GM18502 (cell line): ENCODE measurements around the gene MACROH2A1.

Source experiments
- ATAC-seq: cut with Tn5 transposase; IDR thresholded peaks from one replicate; pipeline ENCODE4 v1.9.1; 2021; ENCODE audit warnings: mild to moderate bottlenecking; ENCODE audit not compliant: unreplicated experiment, poor library complexity

MACROH2A1 gene

GRCh38 chr5:135398855-135399793, at the start of gene MACROH2A1:
TSS of gene MACROH2A1 (minus strand) at chr5:135399231. CDS start at chr5:135389093, 10,138 bp downstream.
- ATAC-seq = peak; percentile 87

GRCh38 chr5:135448071-135448739, 49.2 kb upstream of the MACROH2A1 start:
- ATAC-seq = no peak

- ATAC-seq = no peak
Measured at GRCh38 chr5:135447298-135447929, 48.4 kb upstream of the MACROH2A1 start, which contains the start of gene DCANP1. TSS of gene DCANP1 (minus strand) at chr5:135447348. CDS start at chr5:135447108, 240 bp downstream.

- no peak for ATAC-seq
Measured at GRCh38 chr5:135446615-135447014, 47.6 kb upstream of the MACROH2A1 start.

GRCh38 chr5:135446206-135446605, 47.2 kb upstream of the MACROH2A1 start:
- ATAC-seq = no peak

- ATAC-seq = no peak
Measured at GRCh38 chr5:135445306-135445985, 46.4 kb upstream of the MACROH2A1 start.

GRCh38 chr5:135444881-135445280, 45.9 kb upstream of the MACROH2A1 start:
- no peak for ATAC-seq

GRCh38 chr5:135444360-135444759, 45.3 kb upstream of the MACROH2A1 start:
- ATAC-seq = no peak

GRCh38 chr5:135443161-135443960, 44.3 kb upstream of the MACROH2A1 start:
- no peak for ATAC-seq

- no peak for ATAC-seq
Measured at GRCh38 chr5:135442431-135443160, 43.6 kb upstream of the MACROH2A1 start.

- ATAC-seq = no peak
Measured at GRCh38 chr5:135441919-135442318, 42.9 kb upstream of the MACROH2A1 start.

- no peak for ATAC-seq
Measured at GRCh38 chr5:135441350-135441831, 42.4 kb upstream of the MACROH2A1 start.

- no peak for ATAC-seq
Measured at GRCh38 chr5:135440916-135441315, 41.9 kb upstream of the MACROH2A1 start.

GRCh38 chr5:135439231-135440205, 40.5 kb upstream of the MACROH2A1 start:
- ATAC-seq = no peak

- no peak for ATAC-seq
Measured at GRCh38 chr5:135438636-135439221, 39.7 kb upstream of the MACROH2A1 start.

GRCh38 chr5:135437796-135438560, 38.9 kb upstream of the MACROH2A1 start:
- no peak for ATAC-seq
